Astrocyte of the spinal cord (primary cell): Measurements from ENCODE around the gene ACTA1.
"Not testable (repeated sequence)": the region's sequence is repeated elsewhere in the genome, so short reads cannot be mapped to it uniquely, and the experiment has no call there.

Experiments used
- DNase-seq: peaks from one replicate; pipeline ENCODE4 v3.0.0; 2011; ENCODE audit warnings: low read depth, low spot score
- H3K4me3 ChIP-seq: 2 replicates; pipeline ENCODE4 v1.5.1; 2011; ENCODE audit warnings: low read depth, mild to moderate bottlenecking, low read length, moderate library complexity
- in situ Hi-C: cut with HindIII; loops from 2 replicates; pipeline ENCODE4 v1.10.0; 2017; ENCODE audit warnings: low sequenced_read_pairs
- TF ChIP-seq, protein P1 (sequence below): IDR thresholded peaks from 2 replicates; pipeline ENCODE4 v1.5.1; 2012; ENCODE audit warnings: low read depth, mild to moderate bottlenecking, low read length, inconsistent platforms

The ACTA1 gene

DNA sequence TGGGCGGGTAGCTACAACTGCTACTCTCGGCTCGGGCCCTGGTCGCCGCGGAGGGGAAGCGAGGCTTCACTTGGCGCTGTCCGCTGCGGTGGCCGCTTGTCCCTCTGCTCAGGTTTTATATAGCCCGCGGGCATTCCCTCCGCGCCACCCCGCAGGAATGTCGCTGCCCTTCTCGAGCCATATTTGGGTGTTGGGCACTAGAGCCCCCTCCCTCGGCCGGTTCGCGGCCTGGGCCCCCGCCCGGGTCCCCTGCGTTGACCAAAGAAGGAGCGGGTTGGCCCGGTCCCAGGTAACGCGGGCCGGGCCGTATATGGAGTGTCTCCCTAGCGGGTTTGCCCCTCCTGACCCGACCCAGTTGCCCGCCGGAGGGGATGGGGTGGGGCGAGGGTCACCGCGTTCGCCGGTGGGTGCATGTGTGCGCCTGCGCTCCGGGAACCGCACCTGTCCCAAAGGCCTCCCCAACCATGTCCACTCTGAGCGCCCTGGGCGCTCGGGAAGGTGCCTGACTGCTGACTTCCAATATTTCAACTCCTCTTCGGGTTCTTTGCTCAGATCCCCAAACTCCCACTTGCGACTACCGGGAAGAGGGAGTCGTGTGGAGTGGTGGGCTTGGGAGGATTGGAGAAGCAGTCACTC lies at the start of gene ACTA1:
ACTA1 (minus strand) TSS at position 90 of the 636 bp plus-strand sequence. CDS start 979 bp downstream, outside the sequence.
- DNase-seq: no peak
- H3K4me3 ChIP-seq: no peak within 1 kb of the TSS
- in situ Hi-C loops: loop anchor here (25.0 kb wide), 1 partner anchor 97 kb away; the partner anchor contains the start of gene CCSAP
- TF ChIP-seq, protein P1, sequence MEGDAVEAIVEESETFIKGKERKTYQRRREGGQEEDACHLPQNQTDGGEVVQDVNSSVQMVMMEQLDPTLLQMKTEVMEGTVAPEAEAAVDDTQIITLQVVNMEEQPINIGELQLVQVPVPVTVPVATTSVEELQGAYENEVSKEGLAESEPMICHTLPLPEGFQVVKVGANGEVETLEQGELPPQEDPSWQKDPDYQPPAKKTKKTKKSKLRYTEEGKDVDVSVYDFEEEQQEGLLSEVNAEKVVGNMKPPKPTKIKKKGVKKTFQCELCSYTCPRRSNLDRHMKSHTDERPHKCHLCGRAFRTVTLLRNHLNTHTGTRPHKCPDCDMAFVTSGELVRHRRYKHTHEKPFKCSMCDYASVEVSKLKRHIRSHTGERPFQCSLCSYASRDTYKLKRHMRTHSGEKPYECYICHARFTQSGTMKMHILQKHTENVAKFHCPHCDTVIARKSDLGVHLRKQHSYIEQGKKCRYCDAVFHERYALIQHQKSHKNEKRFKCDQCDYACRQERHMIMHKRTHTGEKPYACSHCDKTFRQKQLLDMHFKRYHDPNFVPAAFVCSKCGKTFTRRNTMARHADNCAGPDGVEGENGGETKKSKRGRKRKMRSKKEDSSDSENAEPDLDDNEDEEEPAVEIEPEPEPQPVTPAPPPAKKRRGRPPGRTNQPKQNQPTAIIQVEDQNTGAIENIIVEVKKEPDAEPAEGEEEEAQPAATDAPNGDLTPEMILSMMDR: no peak

DNA sequence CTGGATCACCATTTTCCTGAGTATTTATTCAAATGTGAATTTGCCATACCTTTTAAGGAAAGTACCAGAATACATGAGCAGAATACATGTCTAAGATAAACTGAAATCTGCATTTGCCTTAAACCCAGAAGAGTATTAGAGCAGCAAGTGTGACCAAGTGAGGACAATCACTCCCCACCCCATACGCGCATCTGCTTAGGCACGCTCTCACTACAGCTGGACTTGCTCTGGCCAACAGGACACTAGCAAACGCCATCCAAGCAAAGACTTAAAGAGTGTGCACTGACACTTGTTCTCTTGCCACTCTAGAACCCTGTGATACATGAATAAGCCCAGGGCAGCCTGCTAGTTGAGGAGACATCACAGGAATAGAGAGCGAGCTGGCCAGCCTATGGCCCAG lies 48.6 kb upstream of the ACTA1 start:
- TF ChIP-seq, protein P1: no peak
- in situ Hi-C loops: loop anchor here (25.0 kb wide), 1 partner anchor 195 kb away; no protein-coding TSS in a partner anchor
- no peak for DNase-seq
- no peak overlapping the region for H3K4me3 ChIP-seq

DNA sequence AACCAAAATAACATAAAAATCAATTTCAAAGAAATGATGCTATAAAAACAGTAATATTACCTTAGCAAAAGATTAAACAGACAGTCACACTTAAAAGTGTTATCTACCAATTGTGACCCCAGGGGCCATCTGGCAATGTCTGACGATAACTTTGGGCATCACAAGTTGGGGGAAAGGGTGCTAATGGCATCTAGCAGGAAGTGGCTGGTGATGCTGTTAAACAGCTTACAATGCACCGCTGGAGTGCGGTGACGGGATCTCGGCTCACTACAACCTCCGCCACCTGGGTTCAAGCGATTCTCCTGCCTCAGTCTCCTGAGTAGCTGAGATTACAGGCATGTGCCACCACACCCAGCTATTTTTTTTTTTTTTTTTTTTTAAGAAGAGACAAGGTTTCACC lies 46.6 kb upstream of the ACTA1 start:
- DNase-seq: no peak
- no peak overlapping the region for H3K4me3 ChIP-seq
- in situ Hi-C loops: loop anchor here (25.0 kb wide), 1 partner anchor 193 kb away; no protein-coding TSS in a partner anchor
- TF ChIP-seq, protein P1: no peak

DNA sequence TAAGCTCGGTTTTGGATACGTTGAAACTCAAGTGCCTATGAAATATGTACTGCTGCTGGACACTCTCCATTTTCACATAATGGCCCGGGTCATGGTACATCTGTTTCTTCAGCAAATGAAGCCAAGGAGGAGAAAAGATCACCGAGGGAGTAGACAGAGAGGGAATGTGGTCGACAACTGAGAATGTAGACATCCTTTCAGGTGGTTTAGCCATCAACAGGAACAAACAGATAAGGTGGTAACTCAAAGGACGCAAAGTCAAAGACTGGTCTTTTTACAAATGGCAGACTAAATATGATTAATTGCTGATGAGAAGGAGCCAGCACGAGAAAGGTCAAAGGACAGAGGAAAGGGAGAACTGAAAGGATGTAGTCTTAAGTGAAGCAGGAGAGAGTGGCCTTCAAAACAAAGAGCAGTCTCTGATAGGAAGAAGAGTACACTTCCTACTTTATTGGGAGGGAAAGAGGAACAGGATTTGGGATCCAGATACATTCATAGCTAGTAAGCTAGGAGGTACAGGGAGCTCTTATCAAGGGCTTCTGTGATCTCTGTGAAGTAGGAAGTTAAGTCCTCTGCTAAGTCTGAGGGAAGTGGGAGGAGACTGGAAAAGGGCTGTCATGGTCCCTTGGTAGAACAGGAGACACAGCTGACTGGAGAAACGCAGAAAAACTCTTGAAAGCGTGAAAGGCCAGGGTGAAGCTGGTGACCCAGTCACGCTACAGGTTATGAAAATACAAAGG lies 45.9 kb upstream of the ACTA1 start:
- no peak overlapping the region for H3K4me3 ChIP-seq
- in situ Hi-C loops: loop anchor here (25.0 kb wide), 1 partner anchor 193 kb away; no protein-coding TSS in a partner anchor
- no peak for DNase-seq
- TF ChIP-seq, protein P1: no peak

DNA sequence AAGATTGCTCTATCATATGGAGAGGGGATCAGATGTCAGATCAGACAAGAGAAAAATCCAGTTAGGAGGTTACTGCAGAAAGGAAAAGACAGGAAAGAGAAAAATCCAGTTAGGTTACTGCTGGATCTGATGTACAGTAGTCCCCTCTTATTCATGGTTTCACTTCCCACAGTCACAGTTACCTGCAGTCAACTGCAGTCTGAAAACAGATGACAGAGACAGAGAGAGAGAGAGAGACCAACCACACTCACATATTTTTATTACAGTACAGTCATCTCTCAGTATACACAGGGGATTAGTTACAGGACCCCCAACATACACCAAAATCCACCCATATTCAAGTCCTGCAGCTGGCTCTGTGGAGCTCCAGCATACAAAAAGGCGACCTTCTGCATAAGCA lies 45.0 kb upstream of the ACTA1 start:
- no peak overlapping the region for H3K4me3 ChIP-seq
- in situ Hi-C loops: loop anchor here (25.0 kb wide), 1 partner anchor 192 kb away; no protein-coding TSS in a partner anchor
- TF ChIP-seq, protein P1: no peak
- DNase-seq: no peak

DNA sequence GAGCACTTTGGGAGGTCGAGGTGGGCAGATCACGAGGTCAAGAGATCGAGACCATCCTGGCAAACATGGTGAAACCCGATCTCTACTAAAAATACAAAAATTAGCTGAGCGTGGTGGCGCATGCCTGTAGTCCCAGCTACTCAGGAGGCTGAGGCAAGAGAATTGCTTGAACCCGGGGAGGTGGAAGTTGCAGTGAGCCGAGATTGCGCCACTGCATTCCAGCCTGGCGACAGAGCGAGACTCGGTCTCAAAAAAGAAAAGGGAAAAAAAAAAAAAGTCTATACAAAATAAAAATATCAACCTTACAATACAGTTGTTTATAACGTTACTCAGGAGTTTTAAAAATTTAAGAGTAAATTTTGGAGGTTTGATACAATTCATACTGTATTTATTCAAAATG lies 42.0 kb upstream of the ACTA1 start:
- DNase-seq, H3K4me3 ChIP-seq: not testable (repeated sequence)
- in situ Hi-C loops: loop anchor here (25.0 kb wide), 1 partner anchor 189 kb away; no protein-coding TSS in a partner anchor

DNA sequence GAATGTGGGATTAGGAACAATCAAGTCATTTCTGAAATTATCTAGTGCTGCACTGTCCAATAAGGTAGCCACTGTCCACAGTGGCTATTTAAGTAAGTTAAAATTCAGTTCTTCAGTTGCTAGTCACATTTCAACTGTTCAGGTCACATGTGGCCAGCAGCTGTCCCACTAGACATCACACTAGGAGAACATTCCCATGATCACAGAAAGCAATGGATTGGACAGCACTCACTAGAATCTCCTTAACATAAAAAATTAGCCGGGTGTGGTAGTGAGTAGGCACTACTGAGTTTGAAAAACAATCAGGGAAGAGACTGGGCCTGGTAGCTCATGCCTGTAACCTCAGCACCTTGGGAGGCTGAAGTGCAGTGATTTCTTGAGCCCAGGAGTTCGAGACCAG lies 40.6 kb upstream of the ACTA1 start:
- no peak for DNase-seq
- H3K4me3 ChIP-seq: no peak overlapping the region
- TF ChIP-seq, protein P1: no peak
- in situ Hi-C loops: no loop called here
